NB4 (cell line): Measurements from ENCODE around the gene CMTR2.
"Not testable (repeated sequence)": the region's sequence is repeated elsewhere in the genome, so short reads cannot be mapped to it uniquely, and the experiment has no call there.

Experiments used
- DNase-seq: peaks from one replicate; pipeline ENCODE4 v3.0.0; 2010; ENCODE audit warnings: low read depth
- H3K4me3 ChIP-seq: one replicate; pipeline ENCODE4 v1.5.1; 2011; ENCODE audit warnings: mild to moderate bottlenecking, low read depth, low read length, moderate library complexity
- CTCF ChIP-seq: IDR thresholded peaks from one replicate; pipeline ENCODE4 v1.5.1; 2012; ENCODE audit warnings: low read depth, low read length
- MAX ChIP-seq: IDR thresholded peaks from 2 replicates; pipeline ENCODE4 v1.6.1; 2011; ENCODE audit warnings: low read depth, low read length
- MYC ChIP-seq: IDR thresholded peaks from 2 replicates; pipeline ENCODE4 v1.6.1; 2011; ENCODE audit warnings: low read depth, low read length
- POLR2A ChIP-seq: IDR thresholded peaks from 2 replicates; pipeline ENCODE4 v1.6.1; 2011; ENCODE audit warnings: mild to moderate bottlenecking; ENCODE audit not compliant: insufficient read length; ENCODE audit errors: extremely low read depth

Gene CMTR2

GRCh38 chr16:71296584-71297340 is 7.6 kb upstream of the CMTR2 start:
- DNase-seq = no peak
- TF ChIP-seq MYC (no peak), CTCF (no peak), POLR2A (no peak), MAX (no peak)
- no peak overlapping the region for H3K4me3 ChIP-seq

- DNase-seq = no peak
- TF ChIP-seq CTCF = no peak
- no peak for TF ChIP-seq MAX
- TF ChIP-seq POLR2A = no peak
- TF ChIP-seq MYC = no peak
- no peak overlapping the region for H3K4me3 ChIP-seq
Observed at GRCh38 chr16:71295950-71296349, 6.7 kb upstream of the CMTR2 start.

- TF ChIP-seq CTCF (no peak), MAX (no peak), MYC (no peak), POLR2A (no peak)
- no peak for DNase-seq
Observed at GRCh38 chr16:71293919-71294318, 4.7 kb upstream of the CMTR2 start.

GRCh38 chr16:71292095-71292494 is 2.9 kb upstream of the CMTR2 start:
- DNase-seq, H3K4me3 ChIP-seq: not testable (repeated sequence)

More at GRCh38 chr16:71293919-71294318, 4.7 kb upstream of the CMTR2 start:
- H3K4me3 ChIP-seq = no peak overlapping the region

GRCh38 chr16:71289732-71290062 is 495 bp upstream of the CMTR2 start:
- peak overlapping the region; percentile 62 for H3K4me3 ChIP-seq
- no peak for DNase-seq
- TF ChIP-seq MYC (no peak), MAX (no peak), POLR2A (no peak), CTCF (no peak)

GRCh38 chr16:71288570-71288889 is 672 bp downstream of the CMTR2 start:
- DNase-seq = no peak
- peak overlapping the region; percentile 94 for H3K4me3 ChIP-seq
- TF ChIP-seq POLR2A (no peak), MYC (no peak), MAX (no peak), CTCF (no peak)
